GM23338 (cell line): Measurements from ENCODE around the gene EOLA2. TPM values are rescaled to one million over a fixed set of nuclear protein-coding genes. Genes with fewer than 3 reads are reported as not detected.

Experiments used
- ATAC-seq: fragments of 200-7000 bp; cut with Tn5 transposase; 3 replicates; pipeline ENCODE4 v1.9.1; 2020
- DNase-seq: peaks from one replicate; pipeline ENCODE4 v3.0.0-alpha.2; 2015; ENCODE audit warnings: low spot score
- H2AFZ ChIP-seq: fragments of 200-600 bp; sonication (generic); 2 replicates; pipeline ENCODE4 v1.8.0; 2016; ENCODE audit warnings: antibody characterized with exemption, mild to moderate bottlenecking, moderate library complexity
- H3F3A ChIP-seq: fragments of 200-600 bp; sonication (generic); replicated peaks from 2 replicates; pipeline ENCODE4 v1.8.0; 2017; ENCODE audit warnings: antibody characterized with exemption, mixed run types, low read depth
- H3K27ac ChIP-seq: fragments of 200-600 bp; sonication (generic); 2 replicates; pipeline ENCODE4 v1.6.1; 2016; ENCODE audit warnings: low read depth
- H3K27me3 ChIP-seq: fragments of 200-600 bp; sonication (generic); 2 replicates; pipeline ENCODE4 v1.8.0; 2016; ENCODE audit warnings: mild to moderate bottlenecking, mixed run types, moderate library complexity; ENCODE audit not compliant: insufficient read depth
- H3K36me3 ChIP-seq: fragments of 200-600 bp; sonication (generic); 2 replicates; pipeline ENCODE4 v1.8.0; 2016; ENCODE audit warnings: mild to moderate bottlenecking; ENCODE audit not compliant: insufficient read depth
- H3K4me1 ChIP-seq: fragments of 200-600 bp; sonication (generic); 2 replicates; pipeline ENCODE4 v1.8.0; 2016; ENCODE audit warnings: mild to moderate bottlenecking, moderate library complexity; ENCODE audit not compliant: insufficient read depth
- H3K4me2 ChIP-seq: fragments of 200-600 bp; sonication (generic); 2 replicates; pipeline ENCODE4 v1.7.1; 2017; ENCODE audit warnings: mixed run types
- H3K4me3 ChIP-seq: fragments of 200-600 bp; sonication (generic); 2 replicates; pipeline ENCODE4 v1.6.1; 2016; ENCODE audit warnings: mixed run types
- H3K79me2 ChIP-seq: fragments of 200-600 bp; sonication (generic); replicated peaks from 2 replicates; pipeline ENCODE4 v1.8.0; 2017; ENCODE audit warnings: mild to moderate bottlenecking; ENCODE audit not compliant: insufficient read depth
- H3K9me2 ChIP-seq: fragments of 200-600 bp; sonication (generic); 2 replicates; pipeline ENCODE4 v1.8.0; 2017; ENCODE audit not compliant: insufficient read depth
- H4K20me1 ChIP-seq: fragments of 200-600 bp; sonication (generic); replicated peaks from 2 replicates; pipeline ENCODE4 v1.8.0; 2017; ENCODE audit warnings: mild to moderate bottlenecking; ENCODE audit not compliant: insufficient read depth
- H3K27ac Mint-ChIP-seq: 2 replicates; pipeline ENCODE4 v1.8.0; 2020; ENCODE audit warnings: inconsistent platforms, mild to moderate bottlenecking, moderate library complexity, mixed read lengths
- H3K27me3 Mint-ChIP-seq: 3 replicates; pipeline ENCODE4 v1.8.0; 2022; ENCODE audit warnings: low read depth, mild to moderate bottlenecking, moderate library complexity, mixed read lengths, inconsistent platforms; ENCODE audit not compliant: insufficient read depth, poor library complexity
- H3K36me3 Mint-ChIP-seq: 3 replicates; pipeline ENCODE4 v1.8.0; 2021; ENCODE audit warnings: low read depth, mild to moderate bottlenecking, inconsistent platforms, moderate library complexity, mixed read lengths
- H3K4me1 Mint-ChIP-seq: 3 replicates; pipeline ENCODE4 v1.8.0; 2020; ENCODE audit warnings: mild to moderate bottlenecking, inconsistent platforms, mixed read lengths
- H3K4me3 Mint-ChIP-seq: 3 replicates; pipeline ENCODE4 v1.8.0; 2021; ENCODE audit warnings: moderate library complexity, mild to moderate bottlenecking, inconsistent platforms, mixed read lengths
- H3K9me3 Mint-ChIP-seq: 3 replicates; pipeline ENCODE4 v1.8.0; 2020; ENCODE audit warnings: moderate library complexity, mild to moderate bottlenecking, inconsistent platforms, mixed read lengths
- CREB1 ChIP-seq: fragments of 250-450 bp; sonication (Bioruptor Pico); IDR thresholded peaks from 2 replicates; pipeline ENCODE4 v1.5.0; 2020; ENCODE audit warnings: low read depth, mild to moderate bottlenecking, moderate library complexity
- CTCF ChIP-seq, 2 experiments: fragments of 200-600 bp in 1 of 2; sonication (generic) in 1 of 2; conservative IDR thresholded peaks; 2 replicates each; pipeline versions ENCODE4 v1.5.1 to v1.6.1; 2016 to 2017; ENCODE audit warnings: antibody characterized with exemption in 2 of 2, low read depth in 2 of 2, mild to moderate bottlenecking in 2 of 2, moderate library complexity in 1 of 2
- ETS1 ChIP-seq: IDR thresholded peaks from 2 replicates; pipeline ENCODE4 v1.6.1; 2016; ENCODE audit warnings: antibody characterized with exemption
- EZH2 ChIP-seq: fragments of 200-600 bp; sonication (generic); IDR thresholded peaks from one replicate; pipeline ENCODE4 v1.8.0; 2017; ENCODE audit warnings: antibody characterized with exemption, mild to moderate bottlenecking, low read depth; ENCODE audit not compliant: unreplicated experiment
- EZH2phosphoT487 ChIP-seq: fragments of 200-600 bp; sonication (generic); IDR thresholded peaks from one replicate; pipeline ENCODE4 v1.8.1; 2018; ENCODE audit warnings: antibody characterized with exemption; ENCODE audit not compliant: unreplicated experiment
- JUNB ChIP-seq: IDR thresholded peaks from one replicate; pipeline ENCODE4 v1.6.1; 2016; ENCODE audit warnings: antibody characterized with exemption; ENCODE audit not compliant: unreplicated experiment
- NANOG ChIP-seq: IDR thresholded peaks from 2 replicates; pipeline ENCODE4 v1.6.1; 2016; ENCODE audit warnings: antibody characterized with exemption, borderline replicate concordance
- POLR2AphosphoS5 ChIP-seq: IDR thresholded peaks from 2 replicates; pipeline ENCODE4 v1.6.1; 2016; ENCODE audit warnings: antibody characterized with exemption, low read depth
- REST ChIP-seq: IDR thresholded peaks from one replicate; pipeline ENCODE4 v1.6.1; 2018; ENCODE audit warnings: antibody characterized with exemption; ENCODE audit not compliant: unreplicated experiment
- STAT1 ChIP-seq: IDR thresholded peaks from one replicate; pipeline ENCODE4 v1.6.1; 2016; ENCODE audit warnings: antibody characterized with exemption; ENCODE audit not compliant: unreplicated experiment
- ZNF114 ChIP-seq: fragments of 250-450 bp; sonication (Bioruptor Pico); IDR thresholded peaks from 2 replicates; pipeline ENCODE4 v1.5.0; 2020; ENCODE audit warnings: mild to moderate bottlenecking, moderate library complexity
- ZNF331 ChIP-seq: fragments of 250-450 bp; sonication (Bioruptor Pico); IDR thresholded peaks from 2 replicates; pipeline ENCODE4 v1.5.0; 2020; ENCODE audit warnings: low read depth, mild to moderate bottlenecking, moderate library complexity
- ZNF462 ChIP-seq: fragments of 250-450 bp; sonication (Bioruptor Pico); IDR thresholded peaks from 2 replicates; pipeline ENCODE4 v1.5.0; 2020; ENCODE audit warnings: mild to moderate bottlenecking, moderate library complexity
- polyA plus RNA-seq: library from polyadenylated mRNA; unstranded; fragments of >200 nt; fragmentation: Nextera tagmentation; extraction: Ambion mirVana; gene quantifications from 2 replicates; pipeline ENCODE4 v1.2.1, GENCODE V29; 2016
- total RNA-seq: library from RNA; depleted of rRNA; stranded (reverse); fragments of >200 nt; shearing (Covaris generic); gene quantifications from 2 replicates; pipeline ENCODE4 v1.2.3, GENCODE V29; 2014

EOLA2 gene
- total and polyA plus RNA-seq, 2 experiments from 2014 or later: 24.4 to 25.1 TPM

- Histone ChIP-seq H4K20me1 (no peaks in the 10 kb centered on the region), H3F3A (no peaks in the 10 kb centered on the region), H3K79me2 (peaks cover 7% of the 10 kb centered on the region), H3K27ac (no peak overlapping the region), H3K9me2 (no peaks in the 10 kb centered on the region), H3K36me3 (no peaks in the 10 kb centered on the region), H3K4me2 (no peak overlapping the region), H3K27me3 (no peaks in the 10 kb centered on the region), H3K4me3 (no peak overlapping the region; the same call in 1 of the 2 replicates), H2AFZ (no peak overlapping the region), H3K4me1 (no peaks in the 10 kb centered on the region)
- ATAC-seq (no peak; the same call in 1 of the 3 replicates), DNase-seq (peak; percentile 92)
- no peaks in the 10 kb centered on the region for H3K9me3 Mint-ChIP-seq
- H3K4me1 Mint-ChIP-seq: no peaks in the 10 kb centered on the region
- H3K4me3 Mint-ChIP-seq: peak overlapping the region; percentile 30; the same call in 2 of the 3 replicates
- no peak for TF ChIP-seq ZNF114
- no peak for TF ChIP-seq EZH2phosphoT487
- no peak for TF ChIP-seq JUNB
- TF ChIP-seq STAT1: no peak
- TF ChIP-seq CTCF (conservative IDR thresholded peaks at IDR 0.05; ENCODE audit: low read depth in 2 of 2): no peak
- TF ChIP-seq CREB1 (CRISPR knock-in tag): no peak
- TF ChIP-seq REST: no peak
- no peak for TF ChIP-seq EZH2
- TF ChIP-seq NANOG: no peak
- no peak for TF ChIP-seq ZNF331 (CRISPR knock-in tag)
- no peak for TF ChIP-seq ZNF462 (CRISPR knock-in tag)
- TF ChIP-seq POLR2AphosphoS5: no peak
- TF ChIP-seq ETS1: no peak
- peaks cover 6% of the 10 kb centered on the region for H3K27me3 Mint-ChIP-seq
- no peak overlapping the region for H3K27ac Mint-ChIP-seq
- H3K36me3 Mint-ChIP-seq: peaks cover 5% of the 10 kb centered on the region; the same call in 1 of the 3 replicates
Measured at GRCh38 chrX:149938881-149939654, 777 bp upstream of the EOLA2 start.
